H1 (cell line): ENCODE data around the gene DOCK3. TPM values are rescaled to one million over a fixed set of nuclear protein-coding genes. Genes with fewer than 3 reads are reported as not detected.

Experiments
- EZH2 ChIP-seq: fragments of 200-600 bp; sonication (generic); IDR thresholded peaks from 2 replicates; pipeline ENCODE4 v1.7.1; 2012; ENCODE audit warnings: low read depth, mild to moderate bottlenecking, moderate library complexity, low read length, inconsistent platforms; ENCODE audit not compliant: severe bottlenecking
- JUN ChIP-seq: IDR thresholded peaks from 2 replicates; pipeline ENCODE4 v1.6.1; 2011; ENCODE audit warnings: low read depth, mild to moderate bottlenecking, improper control_type of control experiment, low read length
- MAFK ChIP-seq: IDR thresholded peaks from 2 replicates; pipeline ENCODE4 v1.6.1; 2012; ENCODE audit warnings: low read depth, mild to moderate bottlenecking, improper control_type of control experiment, low read length
- RBBP5 ChIP-seq: IDR thresholded peaks from 2 replicates; pipeline ENCODE4 v1.7.1; 2012; ENCODE audit warnings: low read depth, mild to moderate bottlenecking, inconsistent platforms, low read length, moderate library complexity, borderline replicate concordance
- SAP30 ChIP-seq: fragments of 300-600 bp; sonication (generic); IDR thresholded peaks from 2 replicates; pipeline ENCODE4 v1.7.1; 2012; ENCODE audit warnings: low read length, moderate library complexity, mild to moderate bottlenecking, inconsistent platforms; ENCODE audit not compliant: insufficient read depth, insufficient replicate concordance
- polyA plus RNA-seq, 7 experiments: library from polyadenylated mRNA; depleted of rRNA in 3 of 7; stranded (reverse) in 5 of 7; unstranded in 2 of 7; fragments of >200 nt in 5 of 7; fragments of 200-250 nt in 2 of 7; gene quantifications; 1 replicate in 5 of 7; 2 replicates in 1 of 7; 4 replicates in 1 of 7; pipeline versions ENCODE4 v1.2.1 to v1.2.3, GENCODE V29; 2011 to 2013; ENCODE audit warnings: missing spikeins in 2 of 7, mixed read lengths in 2 of 7
- total RNA-seq: library from RNA; stranded (reverse); fragmentation: NEBNext Ultra II Directional; extraction: Animal tissue kit (Norgen Biotek cat#: 25700); gene quantifications from 2 replicates; pipeline ENCODE4 v1.2.1, GENCODE V29; 2021
- TF ChIP-seq, protein P1 (sequence below): fragments of 300-600 bp; sonication (generic); IDR thresholded peaks from 2 replicates; pipeline ENCODE4 v1.7.1; 2012; ENCODE audit warnings: low read length, moderate library complexity, mild to moderate bottlenecking, inconsistent platforms; ENCODE audit not compliant: insufficient replicate concordance

The DOCK3 gene
- total and polyA plus RNA-seq, 2 of the 8 experiments (the other 6 are each of a cell fraction or from before 2014, with no cell fraction given): 2.7 to 5.0 TPM

- no peak for TF ChIP-seq RBBP5
- TF ChIP-seq JUN: no peak
- no peak for TF ChIP-seq SAP30
- no peak for TF ChIP-seq MAFK
- no peak for TF ChIP-seq EZH2
- TF ChIP-seq, protein P1, sequence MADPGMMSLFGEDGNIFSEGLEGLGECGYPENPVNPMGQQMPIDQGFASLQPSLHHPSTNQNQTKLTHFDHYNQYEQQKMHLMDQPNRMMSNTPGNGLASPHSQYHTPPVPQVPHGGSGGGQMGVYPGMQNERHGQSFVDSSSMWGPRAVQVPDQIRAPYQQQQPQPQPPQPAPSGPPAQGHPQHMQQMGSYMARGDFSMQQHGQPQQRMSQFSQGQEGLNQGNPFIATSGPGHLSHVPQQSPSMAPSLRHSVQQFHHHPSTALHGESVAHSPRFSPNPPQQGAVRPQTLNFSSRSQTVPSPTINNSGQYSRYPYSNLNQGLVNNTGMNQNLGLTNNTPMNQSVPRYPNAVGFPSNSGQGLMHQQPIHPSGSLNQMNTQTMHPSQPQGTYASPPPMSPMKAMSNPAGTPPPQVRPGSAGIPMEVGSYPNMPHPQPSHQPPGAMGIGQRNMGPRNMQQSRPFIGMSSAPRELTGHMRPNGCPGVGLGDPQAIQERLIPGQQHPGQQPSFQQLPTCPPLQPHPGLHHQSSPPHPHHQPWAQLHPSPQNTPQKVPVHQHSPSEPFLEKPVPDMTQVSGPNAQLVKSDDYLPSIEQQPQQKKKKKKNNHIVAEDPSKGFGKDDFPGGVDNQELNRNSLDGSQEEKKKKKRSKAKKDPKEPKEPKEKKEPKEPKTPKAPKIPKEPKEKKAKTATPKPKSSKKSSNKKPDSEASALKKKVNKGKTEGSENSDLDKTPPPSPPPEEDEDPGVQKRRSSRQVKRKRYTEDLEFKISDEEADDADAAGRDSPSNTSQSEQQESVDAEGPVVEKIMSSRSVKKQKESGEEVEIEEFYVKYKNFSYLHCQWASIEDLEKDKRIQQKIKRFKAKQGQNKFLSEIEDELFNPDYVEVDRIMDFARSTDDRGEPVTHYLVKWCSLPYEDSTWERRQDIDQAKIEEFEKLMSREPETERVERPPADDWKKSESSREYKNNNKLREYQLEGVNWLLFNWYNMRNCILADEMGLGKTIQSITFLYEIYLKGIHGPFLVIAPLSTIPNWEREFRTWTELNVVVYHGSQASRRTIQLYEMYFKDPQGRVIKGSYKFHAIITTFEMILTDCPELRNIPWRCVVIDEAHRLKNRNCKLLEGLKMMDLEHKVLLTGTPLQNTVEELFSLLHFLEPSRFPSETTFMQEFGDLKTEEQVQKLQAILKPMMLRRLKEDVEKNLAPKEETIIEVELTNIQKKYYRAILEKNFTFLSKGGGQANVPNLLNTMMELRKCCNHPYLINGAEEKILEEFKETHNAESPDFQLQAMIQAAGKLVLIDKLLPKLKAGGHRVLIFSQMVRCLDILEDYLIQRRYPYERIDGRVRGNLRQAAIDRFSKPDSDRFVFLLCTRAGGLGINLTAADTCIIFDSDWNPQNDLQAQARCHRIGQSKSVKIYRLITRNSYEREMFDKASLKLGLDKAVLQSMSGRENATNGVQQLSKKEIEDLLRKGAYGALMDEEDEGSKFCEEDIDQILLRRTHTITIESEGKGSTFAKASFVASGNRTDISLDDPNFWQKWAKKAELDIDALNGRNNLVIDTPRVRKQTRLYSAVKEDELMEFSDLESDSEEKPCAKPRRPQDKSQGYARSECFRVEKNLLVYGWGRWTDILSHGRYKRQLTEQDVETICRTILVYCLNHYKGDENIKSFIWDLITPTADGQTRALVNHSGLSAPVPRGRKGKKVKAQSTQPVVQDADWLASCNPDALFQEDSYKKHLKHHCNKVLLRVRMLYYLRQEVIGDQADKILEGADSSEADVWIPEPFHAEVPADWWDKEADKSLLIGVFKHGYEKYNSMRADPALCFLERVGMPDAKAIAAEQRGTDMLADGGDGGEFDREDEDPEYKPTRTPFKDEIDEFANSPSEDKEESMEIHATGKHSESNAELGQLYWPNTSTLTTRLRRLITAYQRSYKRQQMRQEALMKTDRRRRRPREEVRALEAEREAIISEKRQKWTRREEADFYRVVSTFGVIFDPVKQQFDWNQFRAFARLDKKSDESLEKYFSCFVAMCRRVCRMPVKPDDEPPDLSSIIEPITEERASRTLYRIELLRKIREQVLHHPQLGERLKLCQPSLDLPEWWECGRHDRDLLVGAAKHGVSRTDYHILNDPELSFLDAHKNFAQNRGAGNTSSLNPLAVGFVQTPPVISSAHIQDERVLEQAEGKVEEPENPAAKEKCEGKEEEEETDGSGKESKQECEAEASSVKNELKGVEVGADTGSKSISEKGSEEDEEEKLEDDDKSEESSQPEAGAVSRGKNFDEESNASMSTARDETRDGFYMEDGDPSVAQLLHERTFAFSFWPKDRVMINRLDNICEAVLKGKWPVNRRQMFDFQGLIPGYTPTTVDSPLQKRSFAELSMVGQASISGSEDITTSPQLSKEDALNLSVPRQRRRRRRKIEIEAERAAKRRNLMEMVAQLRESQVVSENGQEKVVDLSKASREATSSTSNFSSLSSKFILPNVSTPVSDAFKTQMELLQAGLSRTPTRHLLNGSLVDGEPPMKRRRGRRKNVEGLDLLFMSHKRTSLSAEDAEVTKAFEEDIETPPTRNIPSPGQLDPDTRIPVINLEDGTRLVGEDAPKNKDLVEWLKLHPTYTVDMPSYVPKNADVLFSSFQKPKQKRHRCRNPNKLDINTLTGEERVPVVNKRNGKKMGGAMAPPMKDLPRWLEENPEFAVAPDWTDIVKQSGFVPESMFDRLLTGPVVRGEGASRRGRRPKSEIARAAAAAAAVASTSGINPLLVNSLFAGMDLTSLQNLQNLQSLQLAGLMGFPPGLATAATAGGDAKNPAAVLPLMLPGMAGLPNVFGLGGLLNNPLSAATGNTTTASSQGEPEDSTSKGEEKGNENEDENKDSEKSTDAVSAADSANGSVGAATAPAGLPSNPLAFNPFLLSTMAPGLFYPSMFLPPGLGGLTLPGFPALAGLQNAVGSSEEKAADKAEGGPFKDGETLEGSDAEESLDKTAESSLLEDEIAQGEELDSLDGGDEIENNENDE: no peak
Measured at GRCh38 chr3:50972029-50972428, 297.3 kb downstream of the DOCK3 start (continued).
